GM19328 (cell line): ENCODE results near the gene NPM3.
"Not testable (repeated sequence)": the region's sequence is repeated elsewhere in the genome, so short reads cannot be mapped to it uniquely, and the experiment has no call there.

ENCODE experiments used
- ATAC-seq: cut with Tn5 transposase; IDR thresholded peaks from one replicate; pipeline ENCODE4 v1.9.1; 2021; ENCODE audit warnings: mild to moderate bottlenecking, moderate library complexity; ENCODE audit not compliant: unreplicated experiment

NPM3 gene

GRCh38 chr10:101807158-101807557 lies 23.9 kb upstream of the NPM3 start:
- ATAC-seq = no peak

- ATAC-seq = no peak
Observed at GRCh38 chr10:101803511-101803910, 20.3 kb upstream of the NPM3 start.

- no peak for ATAC-seq
Observed at GRCh38 chr10:101797403-101798059, 14.3 kb upstream of the NPM3 start.

DNA sequence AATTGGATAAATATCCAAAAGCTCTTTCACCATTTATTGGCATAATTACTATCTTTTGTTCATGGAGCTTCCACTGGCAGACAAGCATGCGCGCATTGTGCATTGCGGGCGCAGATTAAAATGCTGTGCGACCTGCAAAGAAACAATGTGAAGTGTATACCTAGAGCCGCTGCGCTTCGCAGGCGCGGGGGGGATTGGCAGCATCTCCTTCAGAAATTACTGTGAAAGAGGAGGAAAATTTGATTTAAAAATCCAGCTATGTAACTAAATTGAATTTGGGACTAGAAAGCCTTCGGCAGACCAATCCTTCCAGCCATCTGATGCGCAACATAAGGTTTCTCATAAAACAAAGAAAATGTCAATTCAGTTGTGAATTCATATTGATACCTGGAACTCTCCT lies 10.3 kb upstream of the NPM3 start:
- ATAC-seq = no peak

GRCh38 chr10:101789686-101790085 lies 6.4 kb upstream of the NPM3 start:
- no peak for ATAC-seq

DNA sequence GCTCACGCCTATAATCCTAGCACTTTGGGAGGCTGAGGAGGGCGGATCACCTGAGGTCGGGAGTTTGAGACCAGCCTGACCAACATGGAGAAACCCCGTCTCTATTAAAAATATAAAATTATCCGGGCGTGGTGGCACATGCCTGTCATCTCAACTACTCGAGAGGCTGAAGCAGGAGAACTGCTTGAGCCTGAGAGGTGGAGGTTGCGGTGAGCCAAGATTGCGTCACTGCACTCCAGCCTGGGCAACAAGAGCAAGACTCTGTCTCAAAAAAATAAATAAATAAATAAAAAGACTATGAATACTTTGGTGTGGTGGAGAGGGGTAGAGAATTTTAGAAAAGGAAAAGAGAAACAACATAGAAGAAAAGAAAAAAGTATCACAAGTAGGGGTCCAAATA lies 6.0 kb upstream of the NPM3 start:
- not testable (repeated sequence) for ATAC-seq

DNA sequence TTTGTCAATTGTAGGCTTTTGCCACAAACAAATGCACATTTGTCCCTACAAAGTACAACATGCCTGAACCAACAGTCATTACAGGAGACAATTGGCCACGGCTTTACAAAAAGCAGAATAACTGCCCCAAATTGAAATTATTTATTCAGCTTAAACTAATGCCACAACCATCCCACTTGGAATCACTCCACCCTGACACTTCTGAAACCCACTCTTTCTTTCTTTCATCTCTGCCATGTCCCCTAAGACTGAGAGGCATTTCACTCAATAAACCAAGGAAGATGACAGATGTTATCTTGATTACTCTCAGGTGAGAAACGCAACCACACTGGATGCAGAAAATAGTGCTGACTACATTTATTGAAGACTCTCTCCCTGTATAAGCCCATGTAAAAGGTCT lies 2.6 kb upstream of the NPM3 start:
- no peak for ATAC-seq

DNA sequence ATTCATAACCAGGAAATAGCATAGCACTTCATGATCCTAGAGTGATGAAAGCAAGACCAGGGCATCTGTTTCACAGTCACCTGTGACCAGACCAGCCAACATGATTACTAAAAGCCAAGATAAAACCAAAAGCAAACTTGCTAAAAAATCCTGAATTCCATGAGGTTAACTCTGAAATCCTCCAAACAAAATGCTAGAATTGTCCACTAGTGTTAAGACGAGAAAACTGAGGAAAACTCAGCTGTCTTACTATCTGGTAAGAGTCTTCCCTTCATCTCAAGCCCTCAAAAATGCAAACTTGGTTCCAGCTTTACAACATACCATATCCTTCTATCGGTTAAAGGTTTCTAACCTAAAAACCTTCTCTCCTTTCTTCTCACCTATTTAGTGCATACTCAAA lies 1.3 kb upstream of the NPM3 start:
- ATAC-seq = no peak

- no peak for ATAC-seq
Observed at GRCh38 chr10:101783736-101784118, 481 bp upstream of the NPM3 start.

DNA sequence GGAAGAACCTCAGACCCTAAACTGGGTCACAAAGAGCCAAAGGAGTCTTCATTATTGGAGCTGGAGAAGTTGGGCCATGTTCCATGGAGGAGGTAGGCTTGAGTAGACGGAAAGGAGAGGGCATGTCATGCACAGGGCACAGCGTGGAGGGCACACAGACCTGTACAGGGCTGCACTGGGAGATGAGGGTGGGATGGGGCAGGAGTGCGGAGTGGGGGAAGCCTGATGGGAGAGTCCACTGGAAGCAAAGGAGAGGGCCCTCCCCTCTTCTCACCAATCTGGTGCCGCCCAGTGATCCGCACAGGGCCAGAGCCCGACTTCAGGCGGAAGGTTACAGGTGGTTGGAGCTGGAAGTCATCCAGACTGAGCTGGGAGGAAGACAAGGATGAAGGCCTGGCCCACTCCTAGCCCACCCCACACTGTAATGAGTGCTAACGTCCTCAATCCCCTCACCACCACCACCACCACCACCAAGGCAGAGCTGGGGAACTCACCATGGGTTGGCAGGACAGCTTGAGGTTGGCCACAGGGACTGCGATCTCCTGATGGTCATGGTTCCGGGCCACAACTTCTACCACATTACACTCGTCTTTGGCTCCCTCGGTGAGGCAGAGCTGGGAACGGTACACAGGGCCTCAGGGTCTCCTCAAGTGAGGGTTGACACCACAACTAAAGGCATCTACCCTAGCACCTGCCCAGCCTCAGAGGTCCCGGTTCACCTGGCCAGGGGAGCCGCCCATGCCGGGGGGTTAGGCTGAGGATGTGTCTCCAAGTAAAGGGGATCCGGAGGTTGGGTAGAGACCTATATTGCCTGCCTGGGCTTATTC lies 1.0 kb downstream of the NPM3 start:
- ATAC-seq = no peak

- no peak for ATAC-seq
Observed at GRCh38 chr10:101781655-101781983, 1.6 kb downstream of the NPM3 start.

DNA sequence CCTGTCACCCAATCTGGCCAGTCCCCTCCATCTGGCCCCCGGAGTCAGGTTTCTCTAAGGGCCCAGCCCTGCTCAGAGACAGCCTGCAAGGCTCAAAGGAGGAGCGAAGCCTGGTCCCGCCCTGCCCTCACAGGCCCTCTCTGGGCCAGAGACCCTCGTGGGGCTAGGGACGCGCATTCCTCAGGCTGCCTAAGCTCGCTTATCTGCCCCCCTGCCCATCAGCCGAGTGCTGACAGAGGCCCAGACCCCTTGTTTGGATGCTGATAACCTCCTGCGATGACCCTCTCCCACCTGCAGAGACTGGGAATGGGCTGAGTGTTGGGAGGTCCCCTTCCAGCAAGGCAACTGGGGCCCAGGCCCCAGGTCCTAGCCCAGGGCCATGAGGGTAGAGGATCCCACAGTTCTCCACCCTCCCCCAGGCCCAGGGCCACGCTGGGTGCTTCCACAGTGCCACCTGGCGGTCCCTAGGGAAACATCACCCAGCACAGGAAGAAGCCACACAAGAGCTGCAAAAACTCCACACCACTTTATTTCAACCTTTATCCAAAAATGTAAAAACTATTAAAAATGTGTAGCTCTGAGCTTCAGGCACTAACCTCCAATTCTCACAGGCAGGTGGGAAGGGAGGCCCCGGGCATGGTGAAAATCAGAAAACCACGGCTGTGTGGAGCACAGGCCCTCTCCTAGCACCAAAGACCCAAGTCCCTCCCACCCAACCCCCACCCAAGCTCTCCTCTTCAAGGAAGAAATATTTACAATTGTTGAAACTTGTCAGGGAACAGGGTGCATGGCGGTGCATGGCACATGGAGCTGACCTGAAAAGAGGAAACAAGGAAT lies 2.2 kb downstream of the NPM3 start:
- ATAC-seq = no peak

DNA sequence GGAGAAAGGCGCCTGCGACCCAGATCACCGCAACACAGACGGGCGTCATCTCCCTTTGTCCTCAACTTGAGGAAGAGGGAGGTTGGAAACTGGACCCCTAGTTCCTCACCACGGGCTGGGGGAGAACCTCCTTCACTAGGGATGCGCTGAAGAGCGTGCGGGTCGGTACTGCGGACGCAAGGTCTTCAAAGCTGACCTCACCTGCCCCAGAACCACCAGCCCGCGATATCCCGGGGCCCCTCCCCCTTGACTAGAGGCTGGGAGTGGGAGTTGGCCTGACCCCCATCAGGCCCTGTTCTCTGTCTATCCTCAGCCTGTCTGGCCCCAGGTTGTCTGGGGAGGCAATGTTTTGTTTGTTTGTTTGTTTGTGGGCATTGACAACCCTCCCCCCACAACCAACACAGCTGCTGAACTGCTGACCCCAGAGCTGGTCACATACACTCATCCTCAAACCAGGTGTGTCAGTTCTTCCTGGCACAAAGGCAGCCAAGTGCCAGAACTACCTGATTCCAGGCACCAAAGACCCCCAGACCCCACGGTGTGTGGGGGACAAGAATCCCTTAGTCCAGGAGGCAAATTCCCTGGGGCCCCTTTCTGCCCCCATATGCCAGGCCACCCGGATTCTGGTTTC lies 2.9 kb downstream of the NPM3 start:
- no peak for ATAC-seq

DNA sequence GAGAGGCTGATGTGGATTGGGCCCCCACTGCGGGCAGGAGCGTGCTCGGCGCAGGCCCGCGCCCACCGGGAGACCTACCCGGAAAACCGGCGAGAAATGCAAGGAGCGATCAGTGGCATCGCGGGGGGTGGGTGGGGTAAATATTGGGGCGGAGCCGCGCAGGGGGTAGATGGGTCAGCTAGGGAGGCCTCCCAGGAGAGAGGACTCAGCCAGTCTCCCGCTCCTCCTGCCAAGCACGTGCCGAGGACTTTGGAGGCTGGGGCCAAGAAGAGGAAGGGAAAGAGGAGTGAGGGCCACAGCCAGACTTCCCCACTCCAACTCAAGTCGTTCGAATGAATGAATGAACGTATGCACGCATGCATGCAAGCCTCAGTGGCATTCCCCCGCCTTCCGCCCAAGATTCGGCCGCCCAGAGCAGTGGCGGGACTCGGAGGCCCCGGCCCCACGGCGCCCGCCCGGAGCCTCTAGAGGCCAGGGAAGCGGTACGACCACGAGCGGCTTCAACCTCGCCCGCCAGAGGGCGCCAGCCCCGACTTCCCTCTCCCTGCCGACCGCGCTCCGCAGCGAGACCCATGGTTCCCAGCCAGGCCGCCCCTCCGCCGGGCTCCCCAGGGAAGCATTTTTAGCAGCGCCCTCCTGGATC lies 3.6 kb downstream of the NPM3 start:
- no peak for ATAC-seq

- ATAC-seq = no peak
Observed at GRCh38 chr10:101778781-101779543, 4.3 kb downstream of the NPM3 start.

DNA sequence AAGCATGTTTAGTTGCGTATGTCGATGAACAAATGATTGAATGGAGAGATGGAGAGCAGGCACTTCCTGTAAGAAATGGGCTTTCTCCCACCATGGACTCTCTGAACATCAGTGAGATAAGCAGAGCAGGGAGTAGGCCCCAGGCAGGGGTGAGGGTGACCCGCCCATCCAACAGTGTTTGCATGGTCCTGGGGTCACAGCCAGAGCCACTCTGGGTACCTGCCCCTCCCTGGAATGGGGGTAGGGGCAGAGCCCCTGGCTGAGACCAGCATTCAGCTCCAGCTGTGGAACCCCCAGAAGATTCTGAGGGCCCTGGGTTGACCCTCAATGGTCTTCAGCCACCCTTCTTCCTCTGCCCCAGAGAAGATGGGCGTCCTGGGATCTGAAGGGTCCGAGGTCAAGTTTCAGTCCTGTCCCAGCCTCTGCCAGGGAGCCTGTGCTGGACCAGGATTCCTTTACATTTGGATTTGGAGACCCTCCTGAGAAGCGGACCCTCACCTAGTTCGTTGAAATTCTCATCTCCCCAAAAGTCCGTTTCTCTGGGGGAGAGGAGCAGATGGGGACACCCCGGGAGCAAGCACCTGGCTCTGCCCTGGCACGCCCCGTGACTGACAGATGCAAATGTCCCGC lies 5.0 kb downstream of the NPM3 start:
- no peak for ATAC-seq

DNA sequence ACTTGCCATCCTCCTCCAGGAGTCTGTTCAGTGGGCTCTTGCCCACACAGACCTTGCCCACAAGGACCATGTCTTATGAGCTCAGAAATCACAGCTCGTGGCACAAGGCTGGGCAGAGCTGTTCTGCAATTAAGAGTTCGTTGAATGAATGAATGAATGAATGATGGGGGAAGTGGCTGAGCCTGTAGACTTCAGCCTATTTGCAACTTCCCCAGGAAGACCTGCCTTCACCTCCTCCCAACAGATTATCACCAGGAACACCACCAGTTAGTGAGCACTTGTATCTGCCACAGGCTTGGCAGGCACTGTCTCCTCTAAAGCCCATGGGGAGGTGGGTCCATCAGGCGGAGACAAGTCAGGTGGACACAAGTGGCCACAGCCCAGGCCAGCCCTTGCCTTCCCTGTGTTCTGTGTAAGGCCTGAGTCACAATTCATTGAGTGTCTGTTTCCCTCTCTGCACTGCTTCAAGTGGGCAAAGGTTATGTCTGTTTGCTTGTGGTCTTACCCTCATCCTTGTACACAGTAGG lies 5.6 kb downstream of the NPM3 start:
- ATAC-seq = no peak

GRCh38 chr10:101776161-101776817 lies 7.0 kb downstream of the NPM3 start:
- no peak for ATAC-seq
